ENCODE data around the gene BNIPL. TPM values are rescaled to one million over a fixed set of nuclear protein-coding genes. Genes with fewer than 3 reads are reported as not detected.

The BNIPL gene
- polyA plus RNA-seq: 1.3 TPM
- long read RNA-seq, donor 1: 0 reads
- long read RNA-seq, donor 2: 0 reads
- long read RNA-seq, donor 3: 0 reads
- long read RNA-seq, donor 4: 0 reads
- long read RNA-seq, donor 5: 0 reads
- long read RNA-seq, donor 6: 0 reads
- long read RNA-seq, donor 7: 0 reads
- long read RNA-seq, donor 8: 0 reads
- long read RNA-seq, donor 9: 0 reads
- long read RNA-seq, donor 10: 0 reads
- long read RNA-seq, donor 11: 0 reads

GRCh38 chr1:151036356-151036755, at the start of gene BNIPL:
Gene BNIPL (plus strand): TSS chr1:151036586. CDS start chr1:151036726, 140 bp downstream.
- Histone ChIP-seq H3K27ac (ENCODE audit: low read length) (no peak within 1 kb of the TSS), H3K4me3 (ENCODE audit: low read length) (no peak within 1 kb of the TSS), H3K9me3 (ENCODE audit: control insufficient read depth, low read depth, low read length) (no peaks in the 10 kb centered on the region), H3K36me3 (ENCODE audit: control insufficient read depth, insufficient read depth, low read length) (peaks cover 26% of the 10 kb centered on the region), H3K27me3 (ENCODE audit: control insufficient read depth, insufficient read depth, low read length) (no peaks in the 10 kb centered on the region), H3K4me1 (ENCODE audit: control insufficient read depth, insufficient read depth, low read length) (no peaks in the 10 kb centered on the region)
- no peak for DNase-seq
- WGBS (ENCODE audit: insufficient coverage, low lambda C conversion rate): no CpG with 5 or more reads among the region's 2 CpGs

- no peaks in the 10 kb centered on the region for H3K36me3 ChIP-seq (ENCODE audit: control insufficient read depth, insufficient read depth, low read length)
- H3K9me3 ChIP-seq (ENCODE audit: control insufficient read depth, low read depth, low read length): no peaks in the 10 kb centered on the region
- DNase-seq: no peak
- no peak overlapping the region for H3K27ac ChIP-seq (ENCODE audit: low read length)
- H3K4me1 ChIP-seq (ENCODE audit: control insufficient read depth, insufficient read depth, low read length): peaks cover 5% of the 10 kb centered on the region
- H3K27me3 ChIP-seq (ENCODE audit: control insufficient read depth, insufficient read depth, low read length): no peaks in the 10 kb centered on the region
- WGBS (ENCODE audit: insufficient coverage, low lambda C conversion rate): no CpG with 5 or more reads among the region's 7 CpGs
- no peak overlapping the region for H3K4me3 ChIP-seq (ENCODE audit: low read length)
These were observed 48.5 kb upstream of the BNIPL start for GRCh38 chr1:150987924-150988323.

- Histone ChIP-seq H3K9me3 (ENCODE audit: control insufficient read depth, low read depth, low read length) (no peaks in the 10 kb centered on the region), H3K4me3 (ENCODE audit: low read length) (no peak overlapping the region), H3K27me3 (ENCODE audit: control insufficient read depth, insufficient read depth, low read length) (no peaks in the 10 kb centered on the region), H3K36me3 (ENCODE audit: control insufficient read depth, insufficient read depth, low read length) (peaks cover 8% of the 10 kb centered on the region), H3K27ac (ENCODE audit: low read length) (no peak overlapping the region), H3K4me1 (ENCODE audit: control insufficient read depth, insufficient read depth, low read length) (no peaks in the 10 kb centered on the region)
- no CpG with 5 or more reads among the region's 4 CpGs for WGBS (ENCODE audit: insufficient coverage, low lambda C conversion rate)
- DNase-seq: no peak
These were observed 43.8 kb upstream of the BNIPL start for GRCh38 chr1:150992626-150993025.

GRCh38 chr1:150994248-150994647, 42.1 kb upstream of the BNIPL start:
- no peaks in the 10 kb centered on the region for H3K4me1 ChIP-seq (ENCODE audit: control insufficient read depth, insufficient read depth, low read length)
- H3K27me3 ChIP-seq (ENCODE audit: control insufficient read depth, insufficient read depth, low read length): no peaks in the 10 kb centered on the region
- DNase-seq: no peak
- no peak overlapping the region for H3K4me3 ChIP-seq (ENCODE audit: low read length)
- peaks cover 22% of the 10 kb centered on the region for H3K36me3 ChIP-seq (ENCODE audit: control insufficient read depth, insufficient read depth, low read length)
- 71% methylated on average over 1 of the region's 3 CpGs for WGBS (ENCODE audit: insufficient coverage, low lambda C conversion rate)
- H3K9me3 ChIP-seq (ENCODE audit: control insufficient read depth, low read depth, low read length): no peaks in the 10 kb centered on the region
- no peak overlapping the region for H3K27ac ChIP-seq (ENCODE audit: low read length)

GRCh38 chr1:150995460-150995859, 40.9 kb upstream of the BNIPL start:
- H3K27ac ChIP-seq (ENCODE audit: low read length): no peak overlapping the region
- WGBS (ENCODE audit: insufficient coverage, low lambda C conversion rate): 90% methylated on average over 2 of the region's 4 CpGs
- no peak for DNase-seq
- no peaks in the 10 kb centered on the region for H3K27me3 ChIP-seq (ENCODE audit: control insufficient read depth, insufficient read depth, low read length)
- H3K9me3 ChIP-seq (ENCODE audit: control insufficient read depth, low read depth, low read length): no peaks in the 10 kb centered on the region
- no peaks in the 10 kb centered on the region for H3K4me1 ChIP-seq (ENCODE audit: control insufficient read depth, insufficient read depth, low read length)
- no peak overlapping the region for H3K4me3 ChIP-seq (ENCODE audit: low read length)
- peaks cover 33% of the 10 kb centered on the region for H3K36me3 ChIP-seq (ENCODE audit: control insufficient read depth, insufficient read depth, low read length)

- H3K36me3 ChIP-seq (ENCODE audit: control insufficient read depth, insufficient read depth, low read length): peaks cover 33% of the 10 kb centered on the region
- no peaks in the 10 kb centered on the region for H3K27me3 ChIP-seq (ENCODE audit: control insufficient read depth, insufficient read depth, low read length)
- WGBS (ENCODE audit: insufficient coverage, low lambda C conversion rate): no CpG with 5 or more reads among the region's 9 CpGs
- no peak overlapping the region for H3K4me3 ChIP-seq (ENCODE audit: low read length)
- H3K9me3 ChIP-seq (ENCODE audit: control insufficient read depth, low read depth, low read length): no peaks in the 10 kb centered on the region
- no peak overlapping the region for H3K27ac ChIP-seq (ENCODE audit: low read length)
- DNase-seq: no peak
- H3K4me1 ChIP-seq (ENCODE audit: control insufficient read depth, insufficient read depth, low read length): no peaks in the 10 kb centered on the region
These were observed 40.5 kb upstream of the BNIPL start for GRCh38 chr1:150995896-150996295.

- no peak overlapping the region for H3K27ac ChIP-seq (ENCODE audit: low read length)
- H3K36me3 ChIP-seq (ENCODE audit: control insufficient read depth, insufficient read depth, low read length): peaks cover 43% of the 10 kb centered on the region
- H3K4me1 ChIP-seq (ENCODE audit: control insufficient read depth, insufficient read depth, low read length): no peaks in the 10 kb centered on the region
- H3K27me3 ChIP-seq (ENCODE audit: control insufficient read depth, insufficient read depth, low read length): no peaks in the 10 kb centered on the region
- DNase-seq: no peak
- no peaks in the 10 kb centered on the region for H3K9me3 ChIP-seq (ENCODE audit: control insufficient read depth, low read depth, low read length)
- no peak overlapping the region for H3K4me3 ChIP-seq (ENCODE audit: low read length)
- WGBS (ENCODE audit: insufficient coverage, low lambda C conversion rate): no CpG with 5 or more reads among the region's 20 CpGs
These were observed 39.1 kb upstream of the BNIPL start for GRCh38 chr1:150997126-150997872.

- Histone ChIP-seq H3K4me3 (ENCODE audit: low read length) (no peak overlapping the region), H3K9me3 (ENCODE audit: control insufficient read depth, low read depth, low read length) (no peaks in the 10 kb centered on the region), H3K27ac (ENCODE audit: low read length) (no peak overlapping the region), H3K4me1 (ENCODE audit: control insufficient read depth, insufficient read depth, low read length) (no peaks in the 10 kb centered on the region), H3K27me3 (ENCODE audit: control insufficient read depth, insufficient read depth, low read length) (no peaks in the 10 kb centered on the region), H3K36me3 (ENCODE audit: control insufficient read depth, insufficient read depth, low read length) (peaks cover 48% of the 10 kb centered on the region)
- WGBS (ENCODE audit: insufficient coverage, low lambda C conversion rate): no CpG with 5 or more reads among the region's 5 CpGs
- no peak for DNase-seq
These were observed 38.4 kb upstream of the BNIPL start for GRCh38 chr1:150997949-150998348.

- Histone ChIP-seq H3K36me3 (ENCODE audit: control insufficient read depth, insufficient read depth, low read length) (peaks cover 48% of the 10 kb centered on the region), H3K27ac (ENCODE audit: low read length) (no peak overlapping the region), H3K9me3 (ENCODE audit: control insufficient read depth, low read depth, low read length) (no peaks in the 10 kb centered on the region), H3K27me3 (ENCODE audit: control insufficient read depth, insufficient read depth, low read length) (no peaks in the 10 kb centered on the region), H3K4me3 (ENCODE audit: low read length) (no peak overlapping the region), H3K4me1 (ENCODE audit: control insufficient read depth, insufficient read depth, low read length) (peaks cover 2% of the 10 kb centered on the region)
- DNase-seq: no peak
- no CpG with 5 or more reads among the region's 17 CpGs for WGBS (ENCODE audit: insufficient coverage, low lambda C conversion rate)
These were observed 37.2 kb upstream of the BNIPL start for GRCh38 chr1:150999051-150999674.

GRCh38 chr1:150999926-151000325, 36.5 kb upstream of the BNIPL start:
- Histone ChIP-seq H3K4me1 (ENCODE audit: control insufficient read depth, insufficient read depth, low read length) (peaks cover 6% of the 10 kb centered on the region), H3K36me3 (ENCODE audit: control insufficient read depth, insufficient read depth, low read length) (peaks cover 48% of the 10 kb centered on the region), H3K9me3 (ENCODE audit: control insufficient read depth, low read depth, low read length) (no peaks in the 10 kb centered on the region), H3K27me3 (ENCODE audit: control insufficient read depth, insufficient read depth, low read length) (no peaks in the 10 kb centered on the region), H3K27ac (ENCODE audit: low read length) (no peak overlapping the region), H3K4me3 (ENCODE audit: low read length) (no peak overlapping the region)
- 80% methylated on average over 1 of the region's 2 CpGs for WGBS (ENCODE audit: insufficient coverage, low lambda C conversion rate)
- no peak for DNase-seq
